Progenitor cell of endocrine pancreas (in vitro differentiated cells): ENCODE data around the gene MAP3K10. TPM values are rescaled to one million over a fixed set of nuclear protein-coding genes. Genes with fewer than 3 reads are reported as not detected.

Experiments used
- DNase-seq: peaks from one replicate; pipeline ENCODE4 v3.0.0; 2021; ENCODE audit warnings: low spot score; ENCODE audit not compliant: unreplicated experiment
- H3K27ac Mint-ChIP-seq: 2 replicates; pipeline ENCODE4 v1.8.0; 2021; ENCODE audit warnings: mild to moderate bottlenecking, moderate library complexity, mixed read lengths
- H3K27me3 Mint-ChIP-seq: 2 replicates; pipeline ENCODE4 v1.8.0; 2021; ENCODE audit warnings: mixed read lengths
- H3K36me3 Mint-ChIP-seq: 2 replicates; pipeline ENCODE4 v1.8.0; 2022; ENCODE audit warnings: mixed read lengths; ENCODE audit not compliant: insufficient read depth
- H3K4me1 Mint-ChIP-seq: 2 replicates; pipeline ENCODE4 v1.8.0; 2021; ENCODE audit warnings: low read depth, mixed read lengths
- H3K4me3 Mint-ChIP-seq: 2 replicates; pipeline ENCODE4 v1.8.0; 2021; ENCODE audit warnings: low read depth, mild to moderate bottlenecking, moderate library complexity, mixed read lengths
- H3K9me3 Mint-ChIP-seq: 2 replicates; pipeline ENCODE4 v1.8.0; 2021; ENCODE audit warnings: low read depth, mixed read lengths
- CTCF ChIP-seq: fragments of 200-600 bp; sonication (generic); IDR thresholded peaks from one replicate; pipeline ENCODE4 v1.5.0; 2021; ENCODE audit warnings: antibody characterized with exemption, mild to moderate bottlenecking; ENCODE audit not compliant: unreplicated experiment
- total RNA-seq: library from RNA; stranded (reverse); gene quantifications from 2 replicates; pipeline ENCODE4 v1.2.1, GENCODE V29; 2021

MAP3K10 gene
- total RNA-seq, 1 donor from 2014 or later, result 35.3 TPM

- Mint-ChIP-seq H3K4me1 (peaks cover 2% of the 10 kb centered on the region), H3K27me3 (peaks cover 52% of the 10 kb centered on the region), H3K4me3 (no peak overlapping the region), H3K36me3 (peaks cover 3% of the 10 kb centered on the region), H3K9me3 (peaks cover 4% of the 10 kb centered on the region), H3K27ac (no peak overlapping the region)
- no peak for DNase-seq
- TF ChIP-seq CTCF, result no peak
Observed at GRCh38 chr19:40225440-40226305, 34.4 kb downstream of the MAP3K10 start.

GRCh38 chr19:40228346-40228745 is 37.1 kb downstream of the MAP3K10 start:
- no peaks in the 10 kb centered on the region for H3K36me3 Mint-ChIP-seq
- no peaks in the 10 kb centered on the region for H3K9me3 Mint-ChIP-seq
- no peak for TF ChIP-seq CTCF
- no peak overlapping the region for H3K4me3 Mint-ChIP-seq
- no peak for DNase-seq
- peaks cover 11% of the 10 kb centered on the region for H3K4me1 Mint-ChIP-seq
- H3K27me3 Mint-ChIP-seq, result peaks cover 39% of the 10 kb centered on the region
- H3K27ac Mint-ChIP-seq, result no peak overlapping the region

GRCh38 chr19:40228863-40229262 is 37.6 kb downstream of the MAP3K10 start:
- no peak for DNase-seq
- no peak overlapping the region for H3K4me3 Mint-ChIP-seq

GRCh38 chr19:40229484-40229883 is 38.3 kb downstream of the MAP3K10 start:
- H3K9me3 Mint-ChIP-seq, result no peaks in the 10 kb centered on the region
- no peak overlapping the region for H3K27ac Mint-ChIP-seq
- DNase-seq, result no peak
- H3K4me3 Mint-ChIP-seq, result no peak overlapping the region
- H3K27me3 Mint-ChIP-seq, result peaks cover 30% of the 10 kb centered on the region
- TF ChIP-seq CTCF, result no peak
- peaks cover 11% of the 10 kb centered on the region for H3K4me1 Mint-ChIP-seq
- peaks cover 1% of the 10 kb centered on the region for H3K36me3 Mint-ChIP-seq

More at GRCh38 chr19:40228863-40229262, 37.6 kb downstream of the MAP3K10 start:
- Mint-ChIP-seq H3K36me3 (no peaks in the 10 kb centered on the region), H3K27ac (no peak overlapping the region), H3K27me3 (peaks cover 37% of the 10 kb centered on the region), H3K4me1 (peaks cover 11% of the 10 kb centered on the region), H3K9me3 (no peaks in the 10 kb centered on the region)
- TF ChIP-seq CTCF, result no peak

- no peak for TF ChIP-seq CTCF
- Mint-ChIP-seq H3K4me1 (peaks cover 11% of the 10 kb centered on the region), H3K27ac (no peak overlapping the region), H3K4me3 (no peak overlapping the region), H3K36me3 (peaks cover 1% of the 10 kb centered on the region), H3K9me3 (no peaks in the 10 kb centered on the region), H3K27me3 (peaks cover 26% of the 10 kb centered on the region)
- DNase-seq, result no peak
Observed at GRCh38 chr19:40229926-40230417, 38.7 kb downstream of the MAP3K10 start.
